ENCODE data around the gene CBLC. TPM values are rescaled to one million over a fixed set of nuclear protein-coding genes. Genes with fewer than 3 reads are reported as not detected.
A peak's percentile ranks its signal among the peaks of the same experiment; 100 is the strongest.

Gene CBLC
- total RNA-seq, 1 experiment from 2014 or later: 15.9 TPM

- Histone ChIP-seq H2BK12ac (ENCODE audit: insufficient read length, low read depth, low read length) (no peak overlapping the region), H3K23ac (ENCODE audit: insufficient read length, low read depth, low read length) (no peak overlapping the region), H4K20me1 (ENCODE audit: control insufficient read depth, insufficient read depth, insufficient read length) (no peaks in the 10 kb centered on the region), H3K27me3 (ENCODE audit: insufficient read depth, low read length) (no peaks in the 10 kb centered on the region), H2BK5ac (ENCODE audit: insufficient read length, low read length) (no peak overlapping the region), H2AFZ (ENCODE audit: low read length) (no peak overlapping the region), H3K23me2 (ENCODE audit: insufficient read length, low read depth, low read length, poor library complexity, severe bottlenecking) (no peaks in the 10 kb centered on the region), H3K56ac (ENCODE audit: insufficient read length, low read depth, low read length) (no peak overlapping the region), H4K8ac (replicated peaks; ENCODE audit: insufficient read length, low read depth, low read length) (no peak overlapping the region), H3T11ph (ENCODE audit: low read length) (no peak overlapping the region), H3K4me1 (ENCODE audit: insufficient read depth, low read length) (peaks cover 3% of the 10 kb centered on the region; the same call in 1 of the 2 replicates), H2AK5ac (ENCODE audit: insufficient read length, low read length) (no peak overlapping the region), H2BK15ac (ENCODE audit: low read depth, low read length) (no peak overlapping the region), H3K4me2 (ENCODE audit: insufficient read depth, insufficient read length, low read length) (no peak overlapping the region), H2BK20ac (ENCODE audit: low read depth, low read length, poor library complexity, severe bottlenecking) (no peak overlapping the region), H3K9me3 (ENCODE audit: control insufficient read depth, low read depth, low read length) (no peaks in the 10 kb centered on the region), H4K5ac (ENCODE audit: insufficient read length, low read depth, low read length) (no peak overlapping the region), H4K91ac (ENCODE audit: insufficient read length, low read depth, low read length) (no peak overlapping the region), H3K27ac (ENCODE audit: insufficient read length, low read depth, low read length) (no peak overlapping the region), H3K4ac (ENCODE audit: low read depth, low read length) (no peak overlapping the region), H3K79me1 (ENCODE audit: insufficient read depth, low read depth, low read length, poor library complexity, severe bottlenecking) (no peaks in the 10 kb centered on the region), H3K14ac (ENCODE audit: insufficient read depth, low read length) (no peak overlapping the region), H2BK120ac (ENCODE audit: low read depth, low read length, poor library complexity, severe bottlenecking) (no peak overlapping the region), H3K9ac (ENCODE audit: extremely low read depth, insufficient read length, low read length) (no peak overlapping the region), H3K18ac (ENCODE audit: insufficient read length, low read depth, low read length) (no peak overlapping the region), H3K79me2 (ENCODE audit: insufficient read depth, low read length) (no peaks in the 10 kb centered on the region)
- Mint-ChIP-seq H3K4me1 (peaks cover 14 to 25% of the 10 kb centered on the region in 2 experiments), H3K36me3 (ENCODE audit: insufficient read depth in 1 of 3, low read depth in 3 of 3) (peaks cover 28 to 73% (median 56%) of the 10 kb centered on the region in 3 experiments), H3K27me3 (ENCODE audit: low read depth) (no peaks in the 10 kb centered on the region; the same call in 1 of the 2 replicates), H3K9me3 (no peaks in the 10 kb centered on the region), H3K4me3 (0 out of 5 replicates have a peak overlapping the region, but pooled peaks of 1 of the 2 experiments have one; percentile 41), H3K27ac (no peak overlapping the region; a peak in 1 of 7 replicates)
- no peak for TF ChIP-seq CTCF (conservative IDR thresholded peaks at IDR 0.05)
- DNase-seq: no peak
- no CpG with 5 or more reads among the region's 13 CpGs for WGBS (ENCODE audit: extremely low coverage, insufficient read length, low lambda C conversion rate)
These were observed 17.8 kb downstream of the CBLC start for GRCh38 chr19:44795398-44795987.
